Measurements from ENCODE around the gene GNAT3. TPM values are rescaled to one million over a fixed set of nuclear protein-coding genes. Genes with fewer than 3 reads are reported as not detected.

Gene GNAT3
- total and polyA plus RNA-seq, 4 donors, result not detected

DNA sequence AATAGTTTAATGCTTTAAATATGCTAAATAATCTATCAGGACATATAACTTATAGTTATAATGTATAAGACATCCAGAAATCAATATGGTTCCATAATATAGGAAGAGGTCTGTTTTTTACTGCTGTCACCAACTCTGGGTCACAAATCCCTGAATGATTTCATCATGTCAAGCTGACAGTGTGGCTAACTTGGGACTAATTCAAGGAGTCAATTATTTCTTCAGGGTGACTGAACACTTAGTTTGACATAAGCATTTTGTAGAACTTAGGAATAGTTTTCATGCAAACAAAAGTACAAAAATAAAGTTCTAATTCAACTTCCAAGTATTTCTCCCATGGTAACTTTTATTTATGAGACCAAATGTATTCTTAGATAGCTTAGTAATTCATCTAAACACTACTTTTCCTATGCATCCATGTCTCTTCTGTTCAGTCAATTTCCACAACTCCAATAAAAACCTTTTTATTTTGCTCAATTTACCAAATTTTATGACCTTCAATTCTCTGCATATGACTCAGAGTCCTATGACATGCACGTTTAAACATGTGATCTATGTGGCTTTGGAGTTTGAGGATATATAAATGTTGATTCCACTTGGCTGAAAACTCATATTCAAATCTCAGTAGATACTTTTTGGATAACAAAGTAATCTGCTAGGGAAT is 40.3 kb upstream of the GNAT3 start (continued):
- TF ChIP-seq ZBTB33 (IDR thresholded peaks at IDR 0.05), result no peak

DNA sequence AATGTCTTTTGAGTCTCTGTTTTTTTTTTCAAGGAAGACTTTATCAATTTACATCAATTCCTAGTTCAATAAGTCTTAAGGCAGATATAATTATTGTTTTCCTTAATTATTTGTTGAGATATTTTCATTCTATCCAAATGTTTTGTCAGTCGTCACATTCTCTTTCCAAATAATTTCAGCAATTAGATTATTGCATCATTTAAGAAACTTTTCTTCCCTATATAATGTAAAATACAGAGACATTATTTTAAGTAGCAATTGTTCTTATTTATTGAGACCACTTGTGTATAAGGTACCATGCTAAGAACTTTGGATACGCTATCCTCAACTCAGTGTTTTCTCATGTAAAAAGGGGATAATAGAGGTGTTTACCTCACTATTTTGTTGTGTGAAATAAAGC is 38.1 kb upstream of the GNAT3 start:
- 96% methylated on average over 2 of the region's 2 CpGs for WGBS
- Histone ChIP-seq H3K27ac (ENCODE audit: low read depth in 1 of 2, low read length in 2 of 2) (no peak overlapping the region), H3K36me3 (ENCODE audit: control insufficient read depth in 4 of 4, insufficient read depth in 3 of 4, low read depth in 1 of 4, low read length in 3 of 4) (no peaks in the 10 kb centered on the region), H3K9me3 (ENCODE audit: control insufficient read depth in 4 of 4, low read length in 3 of 4) (no peaks in the 10 kb centered on the region), H3K9ac (ENCODE audit: low read depth in 1 of 2, low read length in 2 of 2) (no peak overlapping the region), H3K4me3 (ENCODE audit: low read depth in 1 of 3, low read length in 3 of 3) (no peak overlapping the region), H3K4me1 (ENCODE audit: control insufficient read depth in 4 of 4, insufficient read depth in 4 of 4, low read length in 3 of 4) (no peaks in the 10 kb centered on the region), H3K27me3 (ENCODE audit: control insufficient read depth in 4 of 4, insufficient read depth in 4 of 4, low read length in 3 of 4) (no peaks in the 10 kb centered on the region)
- no peak for DNase-seq (ENCODE audit: low spot score)
- TF ChIP-seq EGR1 (IDR thresholded peaks at IDR 0.05; ENCODE audit: low read depth in 2 of 2) (no peak), TAF1 (conservative IDR thresholded peaks at IDR 0.05) (no peak)

DNA sequence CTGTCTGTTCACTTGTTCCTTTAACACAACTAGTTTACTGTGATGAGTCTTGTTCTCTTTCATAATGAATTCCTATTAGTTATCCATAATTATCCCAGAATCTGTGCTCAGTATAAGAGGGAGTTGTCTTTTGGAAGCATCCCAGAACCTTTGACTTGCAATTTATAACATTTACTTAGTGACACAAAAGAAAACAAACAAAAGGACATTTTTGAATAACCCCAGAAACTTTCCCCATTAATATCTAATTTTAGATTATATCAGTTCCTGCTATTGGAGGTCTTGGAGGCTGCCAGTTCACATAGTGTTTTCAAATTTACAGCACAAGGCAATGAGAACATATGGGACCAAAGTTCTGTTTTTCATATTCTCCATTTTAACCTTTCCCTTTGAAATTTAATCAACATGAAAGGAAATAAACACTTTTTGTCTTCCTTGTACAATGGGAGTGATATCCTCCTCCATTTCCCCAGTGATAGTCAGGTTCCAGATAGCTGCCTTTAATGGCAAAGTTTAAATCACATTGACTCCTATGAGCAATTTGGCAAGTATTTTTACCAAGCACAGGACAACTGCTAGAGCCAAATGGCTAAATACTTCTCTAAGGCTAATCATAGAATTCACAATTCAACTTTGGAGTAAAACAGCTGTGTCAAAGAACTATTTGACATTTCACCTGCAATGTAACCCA is 37.1 kb upstream of the GNAT3 start:
- Histone ChIP-seq H3K4me1 (ENCODE audit: control insufficient read depth in 4 of 4, insufficient read depth in 4 of 4, low read length in 3 of 4) (no peaks in the 10 kb centered on the region), H3K9ac (ENCODE audit: low read depth in 1 of 2, low read length in 2 of 2) (no peak overlapping the region), H3K9me3 (ENCODE audit: control insufficient read depth in 4 of 4, low read length in 3 of 4) (no peaks in the 10 kb centered on the region), H3K4me3 (ENCODE audit: low read depth in 1 of 3, low read length in 3 of 3) (no peak overlapping the region), H3K36me3 (ENCODE audit: control insufficient read depth in 4 of 4, insufficient read depth in 3 of 4, low read depth in 1 of 4, low read length in 3 of 4) (no peaks in the 10 kb centered on the region), H3K27me3 (ENCODE audit: control insufficient read depth in 4 of 4, insufficient read depth in 4 of 4, low read length in 3 of 4) (no peaks in the 10 kb centered on the region), H3K27ac (ENCODE audit: low read depth in 1 of 2, low read length in 2 of 2) (no peak overlapping the region)
- peak; percentile 47 for TF ChIP-seq NR2F2 (IDR thresholded peaks at IDR 0.05)
- TF ChIP-seq FOXA1 (IDR thresholded peaks at IDR 0.05), result no peak
- DNase-seq (ENCODE audit: low spot score), result no peak

- no peaks in the 10 kb centered on the region for H3K9me3 ChIP-seq (ENCODE audit: control insufficient read depth in 4 of 4, low read length in 3 of 4)
- no peak overlapping the region for H3K27ac ChIP-seq (ENCODE audit: low read depth in 1 of 2, low read length in 2 of 2)
- 80% methylated on average over 1 of the region's 1 CpG for WGBS
- H3K4me3 ChIP-seq (ENCODE audit: low read depth in 1 of 3, low read length in 3 of 3), result no peak overlapping the region
- TF ChIP-seq HNF4A (conservative IDR thresholded peaks at IDR 0.05) (no peak), REST (IDR thresholded peaks at IDR 0.05) (no peak), CTCF (IDR thresholded peaks at IDR 0.05; ENCODE audit: low read depth, low read length, missing input control) (no peak)
- H3K9ac ChIP-seq (ENCODE audit: low read depth in 1 of 2, low read length in 2 of 2), result no peak overlapping the region
- no peaks in the 10 kb centered on the region for H3K36me3 ChIP-seq (ENCODE audit: control insufficient read depth in 4 of 4, insufficient read depth in 3 of 4, low read depth in 1 of 4, low read length in 3 of 4)
- H3K27me3 ChIP-seq (ENCODE audit: control insufficient read depth in 4 of 4, insufficient read depth in 4 of 4, low read length in 3 of 4), result no peaks in the 10 kb centered on the region
- no peaks in the 10 kb centered on the region for H3K4me1 ChIP-seq (ENCODE audit: control insufficient read depth in 4 of 4, insufficient read depth in 4 of 4, low read length in 3 of 4)
- no peak for DNase-seq (ENCODE audit: low spot score)
Observed at GRCh38 chr7:80542398-80542797, 30.5 kb upstream of the GNAT3 start.

Measured in liver (tissue), 9 donors.